ENCODE measurements around the gene SGSM1. TPM values are rescaled to one million over a fixed set of nuclear protein-coding genes. Genes with fewer than 3 reads are reported as not detected.

SGSM1 gene
- total RNA-seq, 1 experiment from 2014 or later = 0.29 TPM

GRCh38 chr22:24953384-24954113 is 147.5 kb downstream of the SGSM1 start:
- BruUV-seq (replicated peaks) = TSS peak; percentile 52
- POLR2A ChIA-PET (ENCODE audit: unreplicated experiment) = interaction anchor here (0.8 kb wide), 1 partner anchor 30 kb away, joined by 4 read pairs; no protein-coding TSS in a partner anchor
- ATAC-seq = peak; percentile 5
- Histone ChIP-seq H4K20me1 (ENCODE audit: low read length) (no peaks in the 10 kb centered on the region), H3K4me1 (ENCODE audit: insufficient read depth, low read length) (peaks cover 13% of the 10 kb centered on the region), H2AFZ (ENCODE audit: low read length) (peak overlapping the region; percentile 78), H3K9me2 (replicated peaks; ENCODE audit: low read length) (no peaks in the 10 kb centered on the region), H3K79me2 (ENCODE audit: low read length) (peaks cover 55% of the 10 kb centered on the region), H3F3A (ENCODE audit: low read length, unreplicated experiment) (no peaks in the 10 kb centered on the region), H3K27me3 (ENCODE audit: low read length) (no peaks in the 10 kb centered on the region), H3K4me2 (ENCODE audit: low read length) (peak overlapping the region; percentile 96), H3K4me3 (ENCODE audit: low read length) (peak overlapping the region; percentile 98), H3K9ac (ENCODE audit: low read length) (peak overlapping the region; percentile 96), H3K9me3 (ENCODE audit: low read length) (no peaks in the 10 kb centered on the region), H3K36me3 (ENCODE audit: low read depth, low read length) (no peaks in the 10 kb centered on the region), H3K27ac (ENCODE audit: low read length) (peak overlapping the region; percentile 88)
- DNase-seq = no peak
- intact Hi-C loops (cut with micrococcal nuclease) = loop anchor here (2.0 to 5.0 kb wide), 2 partner anchors 39 to 74 kb away; no protein-coding TSS in a partner anchor
- TF ChIP-seq EZH2phosphoT487 (IDR thresholded peaks at IDR 0.05; ENCODE audit: borderline replicate concordance, low read length) (no peak), CTCF (conservative IDR thresholded peaks at IDR 0.05; ENCODE audit: low read depth, low read length) (no peak), EZH2 (IDR thresholded peaks at IDR 0.05; ENCODE audit: low read length, unreplicated experiment) (no peak)
- CTCF ChIA-PET = no interaction called here

DNA sequence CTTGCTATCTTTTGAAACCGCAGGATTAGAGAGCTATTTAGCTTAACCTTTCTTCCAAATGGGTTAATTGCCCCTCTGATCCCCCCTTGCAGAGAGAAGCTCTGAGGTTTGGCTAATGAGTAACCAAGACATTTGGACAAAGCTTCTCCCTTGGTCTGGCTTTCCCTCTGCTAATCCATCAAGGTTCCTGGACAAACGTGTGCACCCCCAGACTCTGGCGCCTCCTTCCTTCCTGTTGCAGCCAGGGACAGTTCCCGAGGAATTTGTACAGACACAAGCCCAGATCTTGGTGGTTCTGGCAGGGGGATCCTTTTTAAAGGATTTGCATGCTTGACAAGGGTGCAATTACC is 148.1 kb downstream of the SGSM1 start:
- H3K4me1 ChIP-seq (ENCODE audit: insufficient read depth, low read length) = peaks cover 13% of the 10 kb centered on the region
- peaks cover 55% of the 10 kb centered on the region for H3K79me2 ChIP-seq (ENCODE audit: low read length)
- intact Hi-C loops (cut with micrococcal nuclease) = loop anchor here (5.0 kb wide), 1 partner anchor 73 kb away; no protein-coding TSS in a partner anchor
- no peaks in the 10 kb centered on the region for H4K20me1 ChIP-seq (ENCODE audit: low read length)
- H3K4me3 ChIP-seq (ENCODE audit: low read length) = peak overlapping the region; percentile 98
- TF ChIP-seq EZH2 (IDR thresholded peaks at IDR 0.05; ENCODE audit: low read length, unreplicated experiment) (no peak), CTCF (conservative IDR thresholded peaks at IDR 0.05; ENCODE audit: low read depth, low read length) (0 out of 2 replicates have a peak, but pooled peaks have one; percentile 13), EZH2phosphoT487 (IDR thresholded peaks at IDR 0.05; ENCODE audit: borderline replicate concordance, low read length) (no peak)
- no peaks in the 10 kb centered on the region for H3K27me3 ChIP-seq (ENCODE audit: low read length)
- POLR2A ChIA-PET (ENCODE audit: unreplicated experiment) = interaction anchor here (0.8 kb wide), 1 partner anchor 30 kb away, joined by 4 read pairs; no protein-coding TSS in a partner anchor
- H3K4me2 ChIP-seq (ENCODE audit: low read length) = peak overlapping the region; percentile 96
- peak overlapping the region; percentile 96 for H3K9ac ChIP-seq (ENCODE audit: low read length)
- H3F3A ChIP-seq (ENCODE audit: low read length, unreplicated experiment) = no peaks in the 10 kb centered on the region
- no peak for DNase-seq
- H3K36me3 ChIP-seq (ENCODE audit: low read depth, low read length) = no peaks in the 10 kb centered on the region
- H3K9me3 ChIP-seq (ENCODE audit: low read length) = no peaks in the 10 kb centered on the region
- H3K27ac ChIP-seq (ENCODE audit: low read length) = peak overlapping the region; percentile 88; the same call in 1 of the 2 replicates
- no peak for ATAC-seq
- CTCF ChIA-PET = no interaction called here
- H2AFZ ChIP-seq (ENCODE audit: low read length) = no peak overlapping the region
- no TSS peak for BruUV-seq (replicated peaks)
- H3K9me2 ChIP-seq (replicated peaks; ENCODE audit: low read length) = no peaks in the 10 kb centered on the region

GRCh38 chr22:24954856-24955255 is 148.8 kb downstream of the SGSM1 start:
- Histone ChIP-seq H3K9me3 (ENCODE audit: low read length) (no peaks in the 10 kb centered on the region), H3K9ac (ENCODE audit: low read length) (no peak overlapping the region), H2AFZ (ENCODE audit: low read length) (no peak overlapping the region), H3K27ac (ENCODE audit: low read length) (no peak overlapping the region), H3K36me3 (ENCODE audit: low read depth, low read length) (no peaks in the 10 kb centered on the region), H3K4me1 (ENCODE audit: insufficient read depth, low read length) (peaks cover 13% of the 10 kb centered on the region), H3K4me2 (ENCODE audit: low read length) (peak overlapping the region; percentile 96), H4K20me1 (ENCODE audit: low read length) (no peaks in the 10 kb centered on the region), H3K79me2 (ENCODE audit: low read length) (peaks cover 61% of the 10 kb centered on the region), H3K4me3 (ENCODE audit: low read length) (no peak overlapping the region), H3K27me3 (ENCODE audit: low read length) (no peaks in the 10 kb centered on the region), H3K9me2 (replicated peaks; ENCODE audit: low read length) (no peaks in the 10 kb centered on the region), H3F3A (ENCODE audit: low read length, unreplicated experiment) (no peaks in the 10 kb centered on the region)
- BruUV-seq (replicated peaks) = no TSS peak
- intact Hi-C loops (cut with micrococcal nuclease) = loop anchor here (5.0 kb wide), 1 partner anchor 72 kb away; no protein-coding TSS in a partner anchor
- POLR2A ChIA-PET (ENCODE audit: unreplicated experiment) = no interaction called here
- TF ChIP-seq EZH2 (IDR thresholded peaks at IDR 0.05; ENCODE audit: low read length, unreplicated experiment) = no peak
- no peak for TF ChIP-seq EZH2phosphoT487 (IDR thresholded peaks at IDR 0.05; ENCODE audit: borderline replicate concordance, low read length)
- TF ChIP-seq CTCF (conservative IDR thresholded peaks at IDR 0.05; ENCODE audit: low read depth, low read length) = no peak
- CTCF ChIA-PET = no interaction called here
- no peak for DNase-seq
- no peak for ATAC-seq
